Amniotic stem cell (primary cell): ENCODE measurements around the gene WDR1.

Experiments used
- DNase-seq: peaks from one replicate; lab custom pipeline; 2025; lab: John Stamatoyannopoulos, UW

WDR1 gene

DNA sequence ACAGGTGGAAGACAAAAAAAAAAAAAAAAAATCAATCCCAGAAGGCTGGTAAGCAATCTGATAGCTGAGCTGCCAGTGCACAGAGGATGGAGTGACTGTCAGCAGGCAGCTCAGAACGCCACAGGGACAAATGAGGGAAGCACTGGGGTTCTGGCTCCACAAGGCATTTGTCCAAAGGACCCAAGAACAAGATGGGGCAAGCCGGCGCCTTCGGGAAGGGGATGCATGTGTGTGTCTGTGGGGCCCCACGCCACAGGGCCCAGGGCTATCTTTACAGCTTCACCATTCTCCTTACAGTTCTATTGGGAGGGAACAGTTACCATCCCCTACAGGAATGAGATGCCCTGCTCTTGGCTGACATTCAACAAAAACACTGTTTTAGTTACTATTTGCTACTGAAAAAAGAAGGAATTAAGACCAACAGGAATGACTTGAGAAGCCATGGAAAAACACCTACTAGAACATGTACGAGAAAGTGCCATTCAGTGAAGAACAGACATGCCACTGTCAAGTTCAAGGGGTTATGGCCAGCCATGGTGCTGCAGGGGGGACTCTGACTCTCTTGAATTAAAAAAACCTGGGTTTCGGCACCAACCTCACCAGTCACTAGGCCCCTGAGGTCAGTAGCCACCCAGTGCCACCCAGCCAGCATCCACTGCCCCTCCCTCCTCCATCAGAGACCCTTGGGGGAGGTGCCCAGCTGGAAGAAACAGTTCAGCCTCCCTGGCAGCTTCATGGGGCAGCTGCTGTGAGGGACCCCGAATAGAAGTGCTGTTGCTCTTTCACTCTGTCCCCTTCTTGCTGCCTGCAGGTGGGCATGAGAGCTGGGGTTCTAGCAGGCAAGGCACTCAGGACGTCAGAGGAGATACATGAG lies 18.5 kb downstream of the WDR1 start:
- DNase-seq: no peak

- DNase-seq: no peak
Observed at GRCh38 chr4:10096978-10097335, 19.6 kb downstream of the WDR1 start.

DNA sequence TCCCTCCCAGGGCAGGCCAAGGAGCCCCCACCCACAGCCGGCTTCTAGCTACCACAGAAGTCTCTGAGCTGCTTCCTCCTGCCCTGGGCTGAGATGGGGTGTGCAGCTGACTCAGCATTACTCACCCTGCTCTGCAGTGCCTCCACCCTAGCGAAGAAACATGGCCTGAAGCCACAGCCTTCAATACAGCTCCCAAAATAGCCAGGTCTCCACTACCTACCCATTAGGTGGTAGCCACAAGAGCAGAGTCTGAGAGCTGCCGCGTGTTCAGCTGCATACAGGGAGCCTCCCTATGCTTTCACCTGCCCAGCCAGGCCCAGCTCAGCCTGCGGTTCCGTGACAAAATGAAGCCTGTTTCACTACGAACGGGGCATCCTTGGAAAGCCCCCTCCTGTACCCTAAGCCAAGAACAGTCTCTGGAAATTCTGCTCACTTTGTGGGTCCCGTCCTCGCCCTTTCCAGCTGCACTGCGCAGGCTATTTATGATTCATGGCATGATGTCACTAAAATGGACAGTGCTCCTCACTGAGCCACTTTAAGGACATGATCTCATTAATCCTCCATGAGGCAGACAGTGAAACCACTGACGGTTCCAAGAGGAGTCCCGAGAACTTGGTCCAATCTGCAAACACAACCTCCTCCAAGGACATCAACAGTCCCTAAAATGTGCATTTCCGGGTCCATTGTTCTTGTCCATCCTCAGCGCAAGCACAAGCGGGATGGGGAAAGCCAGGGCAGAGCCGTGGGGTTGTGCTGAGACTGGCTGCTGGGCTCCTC lies 20.2 kb downstream of the WDR1 start:
- DNase-seq: peak; percentile 66

DNA sequence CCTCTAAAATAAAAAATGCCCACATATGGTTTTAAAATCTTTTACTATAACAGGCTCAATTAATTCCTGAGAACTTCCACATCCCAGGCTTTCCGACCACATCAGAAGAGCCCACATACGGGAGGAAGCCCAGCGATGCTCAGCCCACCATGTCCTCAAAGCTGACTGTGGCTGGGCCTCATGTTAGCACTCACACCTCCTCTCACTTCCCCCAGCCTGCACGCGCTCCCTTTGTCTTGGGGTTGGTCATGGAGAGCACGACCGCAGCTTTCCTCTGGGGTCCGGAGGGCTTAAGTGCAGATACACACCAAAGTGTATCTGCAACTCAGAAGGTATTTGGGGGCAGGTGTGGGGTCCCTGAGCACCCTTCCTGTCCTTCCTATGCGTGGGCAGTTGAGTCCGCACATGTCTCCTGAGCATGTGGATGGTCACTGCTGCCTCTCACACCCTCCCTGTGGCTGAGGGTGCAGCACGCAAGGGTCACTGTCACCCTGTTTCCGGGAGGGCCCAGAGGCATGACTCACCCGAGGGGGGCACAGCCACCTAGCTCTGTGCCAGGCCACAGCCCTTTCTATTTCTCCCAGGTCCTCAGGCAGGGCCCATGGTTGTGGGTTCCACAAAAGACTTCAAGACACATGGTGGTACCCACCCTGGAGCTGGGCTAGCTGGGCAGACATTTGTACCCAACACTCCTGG lies 21.2 kb downstream of the WDR1 start:
- no peak for DNase-seq

DNA sequence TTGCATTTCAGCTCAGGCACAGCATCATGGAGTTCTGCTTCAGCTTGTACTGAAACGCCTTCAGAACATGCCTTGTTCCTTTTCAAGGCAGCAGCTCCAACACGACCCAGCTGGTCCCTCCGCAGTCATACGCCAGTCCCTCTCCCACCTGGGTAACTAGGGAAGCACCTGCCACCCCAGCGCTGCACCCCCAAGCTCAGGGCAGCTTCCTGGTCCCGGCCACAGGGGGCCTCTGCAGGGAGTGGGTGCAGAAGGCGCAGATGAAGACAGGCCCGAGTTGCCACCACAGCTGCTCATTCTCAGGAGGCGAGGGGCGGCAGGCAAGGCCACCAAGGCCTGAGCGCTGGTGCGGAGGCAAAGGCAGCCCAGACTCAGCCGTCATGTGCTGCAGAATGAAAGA lies 21.8 kb downstream of the WDR1 start:
- no peak for DNase-seq

DNA sequence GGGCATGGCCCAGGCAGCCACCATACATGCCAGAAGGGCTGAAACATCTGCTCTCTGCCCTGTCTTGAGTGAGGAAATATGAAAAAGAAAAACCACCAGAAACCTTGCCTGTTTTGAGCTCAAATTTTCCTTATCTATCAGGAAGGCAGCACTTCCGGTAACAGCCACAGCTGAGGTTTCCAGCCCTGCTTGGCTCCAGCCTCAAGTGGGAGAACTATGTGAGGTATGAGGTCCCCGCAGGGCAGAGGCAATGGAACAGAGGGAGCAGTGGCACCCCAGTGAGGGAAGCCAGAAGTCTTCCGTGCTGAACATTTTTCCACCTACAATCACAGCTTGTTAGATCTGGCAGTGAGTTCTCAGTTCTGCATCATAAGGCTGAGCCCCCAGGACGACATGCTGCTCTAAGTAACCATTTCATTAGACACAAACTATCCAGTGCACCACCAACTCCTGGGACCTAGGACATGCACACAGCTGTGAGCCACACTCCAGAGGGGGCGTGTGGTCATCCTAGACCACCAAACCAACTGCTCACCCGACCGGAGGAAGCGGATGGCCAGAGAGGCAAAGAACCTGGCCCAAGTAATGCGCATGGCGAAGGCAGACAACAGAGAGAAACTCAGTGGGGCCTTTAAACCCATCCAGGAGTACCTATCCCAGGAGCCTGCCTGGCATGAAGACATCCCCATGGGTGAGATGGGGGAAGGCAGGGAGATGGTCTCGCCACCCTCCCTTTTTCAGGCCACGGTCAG lies 22.6 kb downstream of the WDR1 start:
- peak; percentile 87 for DNase-seq

GRCh38 chr4:10093271-10093621 lies 23.4 kb downstream of the WDR1 start:
- DNase-seq: no peak

- no peak for DNase-seq
Observed at GRCh38 chr4:10092481-10093270, 23.9 kb downstream of the WDR1 start.

DNA sequence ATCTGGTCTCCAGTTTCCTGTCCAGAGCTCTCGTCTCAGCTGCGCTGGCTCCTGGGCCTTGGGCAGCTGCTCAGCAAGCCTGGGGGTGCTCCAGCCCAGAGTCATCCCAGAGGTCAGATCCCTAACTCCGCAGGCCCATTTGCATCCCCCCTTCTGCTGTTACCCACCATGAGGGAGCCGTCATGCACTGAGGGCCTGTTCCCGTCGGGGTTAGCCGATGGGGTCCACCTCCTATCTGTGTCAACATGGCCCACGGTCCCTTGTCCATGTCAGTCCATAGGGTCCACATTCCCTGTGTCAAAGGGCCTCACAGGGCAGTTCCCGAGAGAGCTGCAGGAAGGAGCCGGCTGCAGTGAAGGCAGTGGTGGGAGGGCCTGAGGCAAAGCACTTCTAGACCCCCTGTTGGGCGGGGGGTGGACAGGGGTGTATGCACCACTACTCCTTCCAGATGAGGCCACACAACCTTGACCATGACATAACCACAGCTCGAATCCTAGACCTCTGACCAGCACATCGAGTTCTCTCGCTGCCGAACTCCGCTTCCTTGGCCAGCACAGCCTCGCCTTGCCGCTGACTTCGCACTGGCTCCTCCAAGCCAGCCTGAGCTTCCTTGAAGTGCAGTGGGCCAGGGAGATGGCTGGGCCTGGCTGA lies 24.9 kb downstream of the WDR1 start:
- no peak for DNase-seq

DNA sequence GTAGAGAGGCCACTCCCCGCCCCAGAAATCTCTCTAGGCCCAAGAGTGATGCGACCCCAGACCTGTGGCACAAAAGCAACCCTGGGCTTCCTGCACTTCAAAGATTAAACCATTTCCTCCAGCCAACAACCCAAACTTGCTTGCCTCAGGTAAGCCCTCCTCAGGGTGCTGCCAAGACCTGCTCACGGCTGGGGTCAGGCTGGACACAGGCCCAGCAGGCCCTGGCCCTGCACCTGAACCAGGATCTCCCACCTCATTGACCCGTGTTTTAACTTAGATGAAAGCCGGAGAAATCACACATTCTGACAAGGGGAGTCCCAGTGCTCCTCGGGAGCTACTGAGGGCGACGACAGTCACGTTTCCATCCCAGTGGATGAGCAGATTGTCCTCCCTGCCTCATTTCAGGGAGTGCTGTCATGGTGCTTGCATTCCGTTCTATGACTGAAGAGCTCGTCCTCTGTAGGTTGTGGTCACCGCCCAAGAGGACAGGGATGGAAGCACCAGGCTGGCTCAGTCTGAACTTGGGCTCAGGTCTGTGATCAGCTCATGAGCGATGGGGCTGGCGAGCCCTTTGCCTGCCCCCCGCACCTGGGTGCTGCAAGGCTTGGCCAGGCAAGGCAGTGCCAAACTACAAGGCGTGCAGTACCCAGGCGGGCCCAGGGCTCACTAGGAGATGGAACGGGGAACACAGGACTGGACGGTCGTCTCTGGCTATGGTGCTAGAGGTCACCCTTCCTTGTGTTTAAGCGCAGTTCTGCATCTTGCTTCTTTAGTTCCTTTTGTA lies 25.9 kb downstream of the WDR1 start:
- no peak for DNase-seq

GRCh38 chr4:10089346-10089745 lies 27.3 kb downstream of the WDR1 start:
- no peak for DNase-seq

DNA sequence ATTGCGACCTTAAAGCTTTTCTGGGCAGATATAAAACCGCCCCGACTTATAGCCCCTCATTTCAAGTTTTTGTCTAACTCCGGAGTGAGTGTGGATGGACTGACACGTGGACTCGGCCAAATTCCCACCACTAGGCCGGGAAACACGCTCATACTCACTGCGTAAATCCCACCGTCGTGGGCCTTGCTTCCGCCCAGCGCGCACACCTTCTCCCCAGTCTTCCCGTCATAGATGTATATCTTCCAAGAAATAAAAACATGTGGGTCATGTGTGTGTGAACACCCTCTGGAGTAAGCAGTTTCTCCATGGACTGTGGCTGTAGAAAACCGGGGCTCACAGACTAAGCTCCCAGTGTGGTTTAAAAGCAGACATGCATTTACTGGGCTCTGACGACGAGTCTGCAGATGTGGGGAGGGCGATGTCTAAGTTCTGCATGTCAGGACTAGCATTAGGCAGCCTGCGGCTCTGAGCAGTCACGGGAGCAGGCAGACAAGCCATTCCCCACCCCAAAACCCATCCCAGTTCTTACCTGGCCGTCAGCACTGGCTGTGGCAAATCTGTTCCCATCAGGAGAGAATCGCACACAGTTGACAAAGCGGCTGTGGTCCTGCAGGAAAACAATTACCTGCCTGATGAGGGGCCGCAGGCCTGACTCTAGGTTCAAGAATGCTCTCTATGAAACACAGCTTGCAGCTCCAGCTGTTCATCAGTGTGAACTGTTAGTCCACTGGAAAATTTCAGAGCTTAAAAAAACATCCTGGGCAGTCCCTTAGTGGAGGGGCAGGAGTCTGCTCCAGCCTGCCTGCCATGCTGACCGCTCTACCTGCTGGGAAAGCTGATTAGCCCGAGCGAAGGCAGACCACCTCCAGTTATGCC lies 28.2 kb downstream of the WDR1 start:
- no peak for DNase-seq

- no peak for DNase-seq
Observed at GRCh38 chr4:10087152-10087791, 29.3 kb downstream of the WDR1 start.

DNA sequence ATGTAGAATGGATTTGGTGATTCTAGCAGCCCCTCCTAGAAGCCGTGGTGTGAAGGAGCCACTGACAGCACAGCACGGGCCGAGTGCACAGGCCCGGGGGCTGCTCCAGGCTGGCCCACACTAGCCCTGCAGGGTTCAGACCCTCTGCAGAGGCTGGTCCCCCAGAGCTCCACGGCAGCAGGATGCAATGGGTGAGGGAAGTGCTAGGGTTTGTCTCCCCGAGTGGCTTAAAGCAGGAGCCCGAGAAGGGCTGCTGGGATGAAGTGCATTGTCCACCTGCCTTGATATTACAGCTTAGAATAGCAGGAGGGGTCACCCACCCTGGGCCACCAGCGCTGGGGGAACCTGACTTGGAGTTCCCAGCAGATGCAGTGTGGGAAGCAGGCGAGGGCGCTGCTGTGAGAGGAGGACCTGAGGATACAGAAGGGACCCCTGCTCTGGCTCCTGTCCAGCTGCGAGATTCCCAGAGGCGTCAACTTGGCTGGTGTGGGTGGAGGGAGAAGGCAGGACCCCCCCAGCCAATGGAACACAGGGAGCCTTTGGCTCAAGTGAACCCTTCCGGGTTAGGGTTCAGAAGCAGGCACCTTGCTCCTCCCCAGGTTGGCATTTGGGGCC lies 30.0 kb downstream of the WDR1 start:
- no peak for DNase-seq

DNA sequence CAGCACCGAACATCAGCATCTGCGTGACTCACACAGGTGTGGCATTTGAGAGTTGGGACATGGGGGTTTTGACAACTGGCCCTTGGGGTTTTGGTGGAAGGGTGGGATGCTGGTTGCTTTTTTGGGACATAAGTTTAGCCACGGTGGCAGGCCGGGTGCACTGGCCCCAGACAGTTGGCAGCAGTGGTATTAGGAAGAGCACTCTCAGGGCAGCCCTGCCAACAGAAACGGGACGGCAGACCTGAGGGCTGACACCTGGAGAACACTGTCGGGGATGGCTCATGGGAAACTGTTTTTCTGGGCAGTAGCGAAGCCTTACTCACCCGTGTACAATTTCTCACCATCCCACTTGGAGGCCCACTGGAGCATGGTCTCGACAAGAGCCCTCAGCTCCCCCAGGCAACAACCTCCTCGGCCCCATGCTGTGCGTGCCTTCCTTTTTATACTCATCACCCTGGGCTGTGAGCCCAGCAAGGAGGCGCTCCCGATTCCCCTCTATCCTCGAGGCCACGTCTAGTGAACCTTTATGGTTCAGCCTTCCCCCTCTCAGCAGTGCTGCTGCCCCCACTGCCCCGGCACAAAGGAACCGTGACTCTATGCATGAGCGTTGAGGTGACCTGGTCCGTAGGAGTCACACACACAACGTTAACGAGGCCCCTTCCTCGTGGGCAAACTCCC lies 30.6 kb downstream of the WDR1 start:
- DNase-seq: no peak

DNA sequence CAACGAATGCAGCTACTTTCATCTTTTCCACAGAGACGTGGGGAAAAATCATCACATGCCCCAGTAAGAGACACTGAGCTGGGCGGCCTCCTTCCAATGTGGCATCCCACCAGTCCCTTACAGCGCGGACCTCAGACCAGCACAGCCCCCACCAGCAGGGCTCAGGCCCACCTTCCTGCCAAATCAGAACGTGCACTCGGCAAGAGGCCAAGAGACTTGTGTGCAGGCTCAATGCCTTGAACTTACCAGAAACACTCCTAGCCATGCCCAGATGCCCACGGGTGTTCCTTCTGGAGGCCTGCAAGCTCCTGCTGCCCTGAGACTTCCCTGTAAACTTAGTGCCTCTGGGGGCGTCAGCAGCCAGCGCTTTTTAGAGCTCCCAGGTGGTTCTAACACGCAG lies 31.2 kb downstream of the WDR1 start:
- no peak for DNase-seq

DNA sequence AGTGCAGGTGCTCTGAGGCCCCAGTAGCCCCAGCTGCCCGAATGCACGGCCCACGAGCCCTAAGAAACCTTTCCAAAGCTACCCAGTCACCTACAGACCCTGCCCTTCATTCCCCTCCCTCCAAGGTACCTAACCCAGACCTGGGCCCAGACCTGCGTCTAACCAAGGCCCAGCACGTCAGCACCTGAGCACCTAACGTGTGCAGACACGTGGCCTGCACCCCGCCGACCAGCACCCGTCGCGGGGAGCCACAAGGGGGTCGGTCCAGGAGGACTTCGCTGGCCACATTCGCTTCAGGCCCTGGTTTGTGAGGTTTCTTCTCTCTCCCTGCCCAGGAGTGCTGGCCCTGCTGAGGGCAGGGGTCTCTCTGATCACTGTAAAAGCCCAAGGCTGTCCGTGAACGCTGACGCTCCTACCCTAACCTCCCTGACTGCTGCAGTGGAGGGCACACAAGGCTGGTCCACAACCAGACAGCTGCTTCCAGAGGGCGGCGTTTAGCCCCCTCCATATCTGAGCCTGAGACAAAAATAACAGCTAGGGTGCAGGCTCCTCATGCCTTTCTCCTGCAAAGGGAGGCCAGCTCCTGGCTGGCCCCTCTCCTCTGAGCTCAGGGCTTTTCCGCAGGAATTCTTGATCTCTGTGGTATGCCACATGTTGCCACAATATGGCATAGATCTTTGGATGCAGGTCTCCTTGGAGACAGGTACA lies 31.8 kb downstream of the WDR1 start:
- no peak for DNase-seq
